Dendritic cell treated with granulocyte-macrophage colony-stimulating factor and Interleukin-4, amounts not matched to agents 40 ng/mL and 50 ng/mL, for 4 days (primary cell): ENCODE measurements around the gene OR4K1.
"Not testable (repeated sequence)": the region's sequence is repeated elsewhere in the genome, so short reads cannot be mapped to it uniquely, and the experiment has no call there.

Source experiments
- H3K27ac Mint-ChIP-seq: one replicate; pipeline ENCODE4 v1.8.0; 2022; ENCODE audit warnings: mild to moderate bottlenecking, mixed read lengths
- H3K27me3 Mint-ChIP-seq: one replicate; pipeline ENCODE4 v1.8.0; 2022; ENCODE audit warnings: mild to moderate bottlenecking, mixed read lengths
- H3K36me3 Mint-ChIP-seq: one replicate; pipeline ENCODE4 v1.8.0; 2022; ENCODE audit warnings: low read depth, mixed read lengths
- H3K4me1 Mint-ChIP-seq: one replicate; pipeline ENCODE4 v1.8.0; 2022; ENCODE audit warnings: low read depth, mixed read lengths
- H3K4me3 Mint-ChIP-seq: one replicate; pipeline ENCODE4 v1.8.0; 2022; ENCODE audit warnings: mild to moderate bottlenecking, moderate library complexity, mixed read lengths
- H3K9me3 Mint-ChIP-seq: one replicate; pipeline ENCODE4 v1.8.0; 2022; ENCODE audit warnings: mixed read lengths
- intact Hi-C: fragments of 100-400 bp; cut with micrococcal nuclease; formaldehyde crosslinking; loops from one replicate; pipeline ENCODE4 v1.15.0; 2022

OR4K1 gene

GRCh38 chr14:19930617-19931016, at the start of gene OR4K1:
Gene OR4K1, plus strand, starts transcription at chr14:19930917. Its CDS starts 4,750 bp downstream, at chr14:19935667.
- Mint-ChIP-seq H3K36me3 (no peaks in the 10 kb centered on the region), H3K27me3 (no peaks in the 10 kb centered on the region), H3K9me3 (no peaks in the 10 kb centered on the region), H3K4me1 (no peaks in the 10 kb centered on the region), H3K4me3 (no peak within 1 kb of the TSS), H3K27ac (no peak within 1 kb of the TSS)
- intact Hi-C loops: no loop called here

GRCh38 chr14:19895282-19895681, 35.4 kb upstream of the OR4K1 start:
- peaks cover 16% of the 10 kb centered on the region for H3K9me3 Mint-ChIP-seq
- H3K27me3 Mint-ChIP-seq: no peaks in the 10 kb centered on the region
- no peak overlapping the region for H3K4me3 Mint-ChIP-seq
- H3K4me1 Mint-ChIP-seq: no peaks in the 10 kb centered on the region
- intact Hi-C loops: no loop called here
- H3K36me3 Mint-ChIP-seq: no peaks in the 10 kb centered on the region
- H3K27ac Mint-ChIP-seq: no peak overlapping the region

GRCh38 chr14:19900999-19901398, 29.7 kb upstream of the OR4K1 start:
- Mint-ChIP-seq H3K27me3 (no peaks in the 10 kb centered on the region), H3K9me3 (peaks cover 22% of the 10 kb centered on the region), H3K4me3 (no peak overlapping the region), H3K36me3 (no peaks in the 10 kb centered on the region), H3K27ac (no peak overlapping the region), H3K4me1 (no peaks in the 10 kb centered on the region)
- intact Hi-C loops: no loop called here

- Mint-ChIP-seq H3K27ac (no peak overlapping the region), H3K9me3 (peaks cover 12% of the 10 kb centered on the region), H3K4me1 (no peaks in the 10 kb centered on the region), H3K36me3 (no peaks in the 10 kb centered on the region), H3K4me3 (no peak overlapping the region), H3K27me3 (no peaks in the 10 kb centered on the region)
- intact Hi-C loops: no loop called here
Observed at GRCh38 chr14:19902409-19902808, 28.3 kb upstream of the OR4K1 start.

- Mint-ChIP-seq H3K27ac (no peak overlapping the region), H3K4me1 (no peaks in the 10 kb centered on the region), H3K9me3 (no peaks in the 10 kb centered on the region), H3K36me3 (no peaks in the 10 kb centered on the region), H3K4me3 (no peak overlapping the region), H3K27me3 (no peaks in the 10 kb centered on the region)
- intact Hi-C loops: no loop called here
Observed at GRCh38 chr14:19906665-19907064, 24.1 kb upstream of the OR4K1 start.

GRCh38 chr14:19911114-19911513, 19.6 kb upstream of the OR4K1 start:
- H3K9me3 Mint-ChIP-seq: no peaks in the 10 kb centered on the region
- intact Hi-C loops: no loop called here
- H3K4me1 Mint-ChIP-seq: no peaks in the 10 kb centered on the region
- H3K4me3 Mint-ChIP-seq: no peak overlapping the region
- H3K27me3 Mint-ChIP-seq: no peaks in the 10 kb centered on the region
- H3K36me3 Mint-ChIP-seq: no peaks in the 10 kb centered on the region
- H3K27ac Mint-ChIP-seq: no peak overlapping the region

- Mint-ChIP-seq H3K27ac (no peak overlapping the region), H3K36me3 (no peaks in the 10 kb centered on the region), H3K27me3 (no peaks in the 10 kb centered on the region), H3K4me3 (no peak overlapping the region), H3K4me1 (no peaks in the 10 kb centered on the region), H3K9me3 (no peaks in the 10 kb centered on the region)
- intact Hi-C loops: no loop called here
Observed at GRCh38 chr14:19917243-19917642, 13.5 kb upstream of the OR4K1 start.

- Mint-ChIP-seq H3K4me1 (no peaks in the 10 kb centered on the region), H3K27me3 (no peaks in the 10 kb centered on the region), H3K9me3 (no peaks in the 10 kb centered on the region), H3K27ac (no peak overlapping the region), H3K4me3 (no peak overlapping the region), H3K36me3 (no peaks in the 10 kb centered on the region)
- intact Hi-C loops: no loop called here
Observed at GRCh38 chr14:19917955-19918518, 12.7 kb upstream of the OR4K1 start.

- intact Hi-C loops: no loop called here
- Mint-ChIP-seq H3K4me1 (no peaks in the 10 kb centered on the region), H3K36me3 (no peaks in the 10 kb centered on the region), H3K4me3 (no peak overlapping the region), H3K27me3 (no peaks in the 10 kb centered on the region), H3K27ac (no peak overlapping the region), H3K9me3 (no peaks in the 10 kb centered on the region)
Observed at GRCh38 chr14:19918553-19919264, 12.0 kb upstream of the OR4K1 start.

- intact Hi-C loops: no loop called here
- H3K36me3 Mint-ChIP-seq: no peaks in the 10 kb centered on the region
- no peaks in the 10 kb centered on the region for H3K27me3 Mint-ChIP-seq
- no peak within 1 kb of the TSS for H3K4me3 Mint-ChIP-seq
- H3K27ac Mint-ChIP-seq: no peak within 1 kb of the TSS
- H3K4me1 Mint-ChIP-seq: no peaks in the 10 kb centered on the region
- no peaks in the 10 kb centered on the region for H3K9me3 Mint-ChIP-seq
Observed at GRCh38 chr14:19920021-19920657, 10.6 kb upstream of the OR4K1 start, which contains the start of gene OR4K5. Gene OR4K5, plus strand, starts transcription at chr14:19920607. Its CDS starts 0 bp downstream, at chr14:19920607.

GRCh38 chr14:19941668-19942067, 11.0 kb downstream of the OR4K1 start:
- peaks cover 3% of the 10 kb centered on the region for H3K9me3 Mint-ChIP-seq
- H3K27ac Mint-ChIP-seq: no peak overlapping the region
- H3K4me3 Mint-ChIP-seq: no peak overlapping the region
- intact Hi-C loops: no loop called here
- H3K36me3 Mint-ChIP-seq: no peaks in the 10 kb centered on the region
- H3K4me1 Mint-ChIP-seq: no peaks in the 10 kb centered on the region
- H3K27me3 Mint-ChIP-seq: no peaks in the 10 kb centered on the region

GRCh38 chr14:19947413-19948090, 16.8 kb downstream of the OR4K1 start:
- H3K27ac Mint-ChIP-seq: no peak overlapping the region
- no peaks in the 10 kb centered on the region for H3K4me1 Mint-ChIP-seq
- no peaks in the 10 kb centered on the region for H3K27me3 Mint-ChIP-seq
- intact Hi-C loops: no loop called here
- no peak overlapping the region for H3K4me3 Mint-ChIP-seq
- no peaks in the 10 kb centered on the region for H3K36me3 Mint-ChIP-seq
- H3K9me3 Mint-ChIP-seq: peaks cover 8% of the 10 kb centered on the region

- Mint-ChIP-seq H3K4me3 (no peak overlapping the region), H3K27me3 (no peaks in the 10 kb centered on the region), H3K4me1 (no peaks in the 10 kb centered on the region), H3K9me3 (peaks cover 8% of the 10 kb centered on the region), H3K36me3 (no peaks in the 10 kb centered on the region), H3K27ac (no peak overlapping the region)
- intact Hi-C loops: no loop called here
Observed at GRCh38 chr14:19949218-19949617, 18.5 kb downstream of the OR4K1 start.

GRCh38 chr14:19969735-19970134, 39.0 kb downstream of the OR4K1 start:
- intact Hi-C loops, H3K27ac Mint-ChIP-seq, H3K4me3 Mint-ChIP-seq, H3K4me1 Mint-ChIP-seq, H3K9me3 Mint-ChIP-seq, H3K27me3 Mint-ChIP-seq, H3K36me3 Mint-ChIP-seq: not testable (repeated sequence)
